Sigmoid colon (tissue), 7 donors: ENCODE results near the gene TMEM181. TPM values are rescaled to one million over a fixed set of nuclear protein-coding genes. Genes with fewer than 3 reads are reported as not detected.
"Not testable (repeated sequence)": the region's sequence is repeated elsewhere in the genome, so short reads cannot be mapped to it uniquely, and the experiment has no call there.

Experiments used
- DNase-seq: peaks from one replicate; pipeline ENCODE4 v3.0.0-alpha.2; 2019
- H3K27ac ChIP-seq, 4 donors: fragments of 200-600 bp; sonication (generic); one replicate each; pipeline ENCODE4 v1.5.1; 2016 to 2019; ENCODE audit warnings: mild to moderate bottlenecking in 1 of 4
- H3K27me3 ChIP-seq, 3 donors: fragments of 200-600 bp; sonication (generic); one replicate each; pipeline ENCODE4 v1.5.1; 2019; ENCODE audit warnings: mild to moderate bottlenecking in 1 of 3
- H3K36me3 ChIP-seq, 4 donors: fragments of 200-600 bp; sonication (generic); one replicate each; pipeline ENCODE4 v1.5.1; 2016 to 2019
- H3K4me1 ChIP-seq, 4 donors: fragments of 200-600 bp; sonication (generic); one replicate each; pipeline ENCODE4 v1.5.1; 2017 to 2019
- H3K4me3 ChIP-seq, 4 donors: fragments of 200-600 bp; sonication (generic); one replicate each; pipeline ENCODE4 v1.5.1; 2017 to 2019; ENCODE audit warnings: mild to moderate bottlenecking in 2 of 4, moderate library complexity in 1 of 4
- H3K9me3 ChIP-seq, 4 donors: fragments of 200-600 bp in 3 of 4; sonication (generic) in 3 of 4; one replicate each; pipeline versions ENCODE4 v1.5.1 to v1.6.1; 2013 to 2019
- EP300 ChIP-seq, 4 donors: sonication (generic); formaldehyde crosslinking; IDR thresholded peaks; one replicate each; pipeline ENCODE4 v1.6.1; 2017; ENCODE audit warnings: antibody characterized with exemption in 4 of 4
- POLR2A ChIP-seq, 2 donors: fragments of 450-650 bp; IDR thresholded peaks; one replicate each; pipeline ENCODE4 v1.6.1; 2016; ENCODE audit warnings: antibody characterized with exemption in 2 of 2, mild to moderate bottlenecking in 2 of 2, moderate library complexity in 2 of 2
- POLR2AphosphoS5 ChIP-seq, 4 donors: sonication (generic); formaldehyde crosslinking; IDR thresholded peaks; one replicate each; pipeline ENCODE4 v1.6.1; 2017; ENCODE audit warnings: antibody characterized with exemption in 4 of 4
- WGBS, 2 donors: extraction: QIAGEN DNeasy Blood & Tissue Kit; methylation state at CpG; one replicate each; pipeline ENCODE4 v1.1.7; 2013; 5-methylcytosine and 5-hydroxymethylcytosine counted together
- intact Hi-C: fragments of 100-400 bp; cut with DNase I; formaldehyde crosslinking; loops from one replicate; pipeline ENCODE4 v1.15.1; 2023
- polyA plus RNA-seq, 3 donors: library from polyadenylated mRNA; stranded (reverse); fragments of 200-250 nt; gene quantifications; one replicate each; pipeline ENCODE4 v1.2.3, GENCODE V29; 2013
- total RNA-seq, 4 donors: library from RNA; depleted of rRNA; stranded (reverse); fragments of >200 nt; gene quantifications; one replicate each; pipeline ENCODE4 v1.1.0, GENCODE V29; 2016
- TF ChIP-seq, protein P1 (sequence below), 4 experiments: fragments of 450-650 bp in 3 of 4; fragments of 200-600 bp in 1 of 4; IDR thresholded peaks; one replicate each; pipeline ENCODE4 v1.5.1; 2016 to 2019; ENCODE audit warnings: antibody characterized with exemption in 4 of 4, mild to moderate bottlenecking in 3 of 4, moderate library complexity in 2 of 4
- donor health status: healthy with polysubstance abuse.
- donor health status: Bipolar disorder and iron deficiency.
- donor health status: healthy.

The TMEM181 gene
- total and polyA plus RNA-seq, 7 donors: 4.6 to 24.7 (median 20.8) TPM

DNA sequence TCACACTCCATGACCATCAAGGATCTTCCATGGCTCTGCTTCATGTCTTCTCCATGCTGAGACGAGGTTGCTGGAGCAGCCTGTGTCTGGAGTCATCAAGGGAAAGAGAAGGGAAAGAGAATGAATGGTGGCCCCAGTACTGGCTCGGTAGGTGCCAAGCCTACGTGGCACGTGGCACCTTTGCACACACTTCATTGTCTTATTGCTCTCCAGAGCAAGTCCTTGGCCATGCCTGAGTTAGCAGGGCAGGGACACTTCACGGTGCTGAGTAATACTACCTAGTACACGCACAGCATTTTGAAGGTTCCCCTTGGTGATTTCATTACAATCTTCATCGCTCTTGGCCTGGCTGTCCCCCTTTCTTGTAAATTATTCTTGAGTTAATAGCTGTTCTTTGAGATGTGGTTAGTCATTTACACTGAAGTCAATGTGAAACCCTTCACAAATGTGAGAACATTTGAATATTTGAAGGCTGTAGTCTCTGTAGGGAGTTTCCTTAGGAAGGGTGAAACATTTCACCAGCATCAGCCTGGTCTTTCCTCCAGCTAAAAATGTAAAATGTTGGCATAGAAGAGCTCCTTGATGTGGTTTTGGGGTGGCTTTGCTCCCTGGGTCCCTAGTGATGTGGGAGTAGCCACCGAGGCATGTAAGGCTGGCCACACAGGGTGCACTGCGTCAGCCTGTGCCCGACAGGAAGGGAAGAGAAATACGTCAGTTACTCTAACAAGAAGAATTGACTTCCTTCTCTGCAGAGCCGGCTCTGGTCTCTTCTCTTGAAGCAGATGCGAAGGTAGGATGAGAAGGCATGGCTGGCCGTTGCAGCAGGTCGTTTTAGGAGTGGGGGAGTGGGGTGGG lies 89.6 kb downstream of the TMEM181 start, which contains the start of gene SYTL3:
Gene SYTL3 (plus strand): TSS at position 766 of the 855 bp plus-strand sequence. CDS start 13,215 bp downstream, outside the sequence.
- Histone ChIP-seq H3K36me3 (no peaks in the 10 kb centered on the region), H3K27me3 (no peaks in the 10 kb centered on the region), H3K4me1 (peaks cover 0 to 19% (median 14%) of the 10 kb centered on the region in 4 donors), H3K4me3 (no peak within 1 kb of the TSS), H3K9me3 (no peaks in the 10 kb centered on the region), H3K27ac (peak within 1 kb of the TSS in 3 of 4 donors; percentile 38 to 74 (median 59))
- intact Hi-C loops: no loop called here
- WGBS, 2 donors: 51 to 63% methylated on average over 15 of the region's 15 CpGs
- peak; percentile 70 for DNase-seq
- no peak for TF ChIP-seq EP300 (IDR thresholded peaks at IDR 0.05)
- TF ChIP-seq POLR2AphosphoS5 (IDR thresholded peaks at IDR 0.05): peak in 3 of 4 donors; percentile 44 to 63 (median 50)
- TF ChIP-seq POLR2A (IDR thresholded peaks at IDR 0.05): no peak
- TF ChIP-seq, protein P1, sequence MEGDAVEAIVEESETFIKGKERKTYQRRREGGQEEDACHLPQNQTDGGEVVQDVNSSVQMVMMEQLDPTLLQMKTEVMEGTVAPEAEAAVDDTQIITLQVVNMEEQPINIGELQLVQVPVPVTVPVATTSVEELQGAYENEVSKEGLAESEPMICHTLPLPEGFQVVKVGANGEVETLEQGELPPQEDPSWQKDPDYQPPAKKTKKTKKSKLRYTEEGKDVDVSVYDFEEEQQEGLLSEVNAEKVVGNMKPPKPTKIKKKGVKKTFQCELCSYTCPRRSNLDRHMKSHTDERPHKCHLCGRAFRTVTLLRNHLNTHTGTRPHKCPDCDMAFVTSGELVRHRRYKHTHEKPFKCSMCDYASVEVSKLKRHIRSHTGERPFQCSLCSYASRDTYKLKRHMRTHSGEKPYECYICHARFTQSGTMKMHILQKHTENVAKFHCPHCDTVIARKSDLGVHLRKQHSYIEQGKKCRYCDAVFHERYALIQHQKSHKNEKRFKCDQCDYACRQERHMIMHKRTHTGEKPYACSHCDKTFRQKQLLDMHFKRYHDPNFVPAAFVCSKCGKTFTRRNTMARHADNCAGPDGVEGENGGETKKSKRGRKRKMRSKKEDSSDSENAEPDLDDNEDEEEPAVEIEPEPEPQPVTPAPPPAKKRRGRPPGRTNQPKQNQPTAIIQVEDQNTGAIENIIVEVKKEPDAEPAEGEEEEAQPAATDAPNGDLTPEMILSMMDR (IDR thresholded peaks at IDR 0.05): no peak

DNA sequence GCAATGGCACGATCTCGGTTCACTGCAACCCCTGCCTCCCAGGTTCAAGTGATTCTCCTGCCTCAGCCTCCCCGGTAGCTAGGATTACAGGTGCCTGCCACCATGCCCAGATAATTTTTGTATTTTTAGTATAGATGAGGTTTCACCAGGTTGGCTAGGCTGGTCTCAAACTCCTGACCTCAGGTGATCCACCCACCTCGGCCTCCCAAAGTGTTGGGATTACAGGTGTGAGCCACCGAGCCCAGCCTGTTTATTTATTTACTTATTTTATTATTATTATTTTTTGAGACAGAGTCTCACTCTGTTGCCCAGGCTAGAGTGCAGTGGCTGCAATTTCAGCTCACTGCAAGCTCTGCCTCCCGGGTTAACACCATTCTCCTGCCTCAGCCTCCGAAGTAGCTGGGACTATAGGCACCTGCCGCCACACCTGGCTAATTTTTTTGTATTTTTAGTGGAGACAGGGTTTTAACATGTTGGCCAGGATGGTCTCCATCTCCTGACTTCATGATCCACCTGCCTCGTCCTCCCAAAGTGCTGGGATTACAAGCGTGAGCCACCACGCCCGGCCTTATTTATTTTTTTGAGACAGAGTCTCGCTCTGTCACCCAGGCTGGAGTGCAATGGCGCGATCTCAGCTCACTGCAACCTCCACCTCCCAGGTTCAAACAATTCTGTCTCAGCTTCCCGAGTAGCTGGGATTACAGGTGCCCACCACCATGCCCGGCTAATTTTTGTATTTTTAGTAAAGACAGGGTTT lies 92.3 kb downstream of the TMEM181 start:
- H3K4me3 ChIP-seq, H3K9me3 ChIP-seq, H3K36me3 ChIP-seq, H3K27ac ChIP-seq, H3K27me3 ChIP-seq, intact Hi-C loops: not testable (repeated sequence)
- WGBS, 2 donors: 79 to 88% methylated on average over 17 of the region's 17 CpGs
- peak; percentile 19 for DNase-seq
- H3K4me1 ChIP-seq: peaks cover 0 to 29% (median 24%) of the 10 kb centered on the region in 4 donors

DNA sequence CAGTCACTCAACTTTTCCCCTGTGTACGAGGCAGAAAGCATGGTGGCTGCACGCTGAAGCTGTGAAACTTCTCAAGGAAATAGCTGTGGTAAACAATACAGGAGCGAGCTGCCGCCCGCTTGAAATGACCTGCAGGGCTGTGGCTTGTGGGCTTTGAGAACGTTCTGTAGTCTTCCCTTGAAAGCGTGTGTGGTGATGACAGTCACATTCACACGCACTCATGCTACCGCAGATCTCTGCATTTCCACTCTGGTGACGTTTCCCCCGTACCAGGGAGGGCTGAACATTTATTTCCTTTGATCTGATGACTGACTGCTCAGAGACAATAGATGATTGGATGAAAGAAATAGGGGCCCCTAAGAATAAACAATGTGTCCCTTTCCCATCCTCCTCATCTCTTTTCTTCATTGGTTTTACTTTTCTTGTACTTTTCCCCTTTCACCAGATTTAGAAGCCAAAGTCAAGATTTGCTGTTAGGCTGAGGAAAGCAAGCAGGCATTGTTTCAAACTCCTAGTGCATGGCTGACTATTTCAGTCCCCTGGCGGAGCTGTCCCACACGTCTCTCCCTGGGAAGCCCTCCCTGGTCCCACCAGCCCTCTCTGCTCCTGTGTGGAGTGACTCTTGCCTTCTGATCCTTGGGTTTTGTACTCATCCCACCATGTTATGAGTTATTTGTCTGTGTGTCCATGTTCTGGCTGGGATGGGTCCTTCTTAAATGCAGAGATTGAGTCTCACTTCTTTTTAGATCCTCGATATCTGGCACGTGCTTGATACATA lies 93.9 kb downstream of the TMEM181 start:
- H3K27ac ChIP-seq: peak overlapping the region; percentile 78 to 87 (median 84)
- no peaks in the 10 kb centered on the region for H3K36me3 ChIP-seq
- intact Hi-C loops: no loop called here
- H3K4me3 ChIP-seq: no peak overlapping the region
- no peaks in the 10 kb centered on the region for H3K9me3 ChIP-seq
- peaks cover 0 to 28% (median 24%) of the 10 kb centered on the region in 4 donors for H3K4me1 ChIP-seq
- TF ChIP-seq, protein P1 (IDR thresholded peaks at IDR 0.05): no peak
- TF ChIP-seq POLR2AphosphoS5 (IDR thresholded peaks at IDR 0.05) (peak in 1 of 4 donors; percentile 16), EP300 (IDR thresholded peaks at IDR 0.05) (peak in 2 of 4 donors; percentile 16 to 81)
- DNase-seq: no peak
- no peaks in the 10 kb centered on the region for H3K27me3 ChIP-seq
- WGBS, 2 donors: 59 to 82% methylated on average over 15 of the region's 15 CpGs

DNA sequence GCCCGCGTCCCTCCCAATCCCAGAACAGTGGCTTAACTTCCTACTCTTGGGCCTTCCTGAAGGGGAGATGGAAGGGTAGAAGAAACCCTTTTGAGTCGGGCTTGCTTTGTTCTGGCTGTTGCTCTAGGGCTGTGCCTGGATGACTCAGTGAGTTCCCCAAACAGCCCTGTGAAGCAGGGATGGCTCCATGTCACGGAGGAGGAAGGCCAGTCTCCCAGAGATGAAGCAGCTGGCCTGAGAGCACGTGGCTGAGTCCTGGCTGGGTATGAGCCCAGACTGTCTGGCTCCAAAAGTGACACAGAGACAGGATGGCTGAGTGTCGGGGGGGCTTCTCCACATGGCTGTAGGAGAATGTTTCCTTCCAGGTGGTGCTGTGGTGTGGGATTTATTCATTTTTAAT lies 94.6 kb downstream of the TMEM181 start:
- 74 to 80% methylated on average over 6 of the region's 6 CpGs for WGBS, 2 donors
- Histone ChIP-seq H3K9me3 (no peaks in the 10 kb centered on the region), H3K36me3 (no peaks in the 10 kb centered on the region), H3K27me3 (no peaks in the 10 kb centered on the region), H3K4me3 (no peak overlapping the region), H3K4me1 (peaks cover 0 to 25% (median 23%) of the 10 kb centered on the region in 4 donors), H3K27ac (peak overlapping the region; percentile 78 to 87 (median 84))
- DNase-seq: peak; percentile 96
- peak; percentile 86 to 97 (median 94) for TF ChIP-seq POLR2AphosphoS5 (IDR thresholded peaks at IDR 0.05)
- TF ChIP-seq EP300 (IDR thresholded peaks at IDR 0.05): peak in 2 of 4 donors; percentile 76 to 82
- no peak for TF ChIP-seq POLR2A (IDR thresholded peaks at IDR 0.05)
- TF ChIP-seq, protein P1 (IDR thresholded peaks at IDR 0.05): no peak
- intact Hi-C loops: no loop called here
